ENCODE results near the gene GCGR. TPM values are rescaled to one million over a fixed set of nuclear protein-coding genes. Genes with fewer than 3 reads are reported as not detected.

Gene GCGR
- total RNA-seq, 1 donor from 2014 or later: not detected

GRCh38 chr17:81802048-81802758 is 1.7 kb upstream of the GCGR start:
- intact Hi-C loops (cut with DNase I): no loop called here

DNA sequence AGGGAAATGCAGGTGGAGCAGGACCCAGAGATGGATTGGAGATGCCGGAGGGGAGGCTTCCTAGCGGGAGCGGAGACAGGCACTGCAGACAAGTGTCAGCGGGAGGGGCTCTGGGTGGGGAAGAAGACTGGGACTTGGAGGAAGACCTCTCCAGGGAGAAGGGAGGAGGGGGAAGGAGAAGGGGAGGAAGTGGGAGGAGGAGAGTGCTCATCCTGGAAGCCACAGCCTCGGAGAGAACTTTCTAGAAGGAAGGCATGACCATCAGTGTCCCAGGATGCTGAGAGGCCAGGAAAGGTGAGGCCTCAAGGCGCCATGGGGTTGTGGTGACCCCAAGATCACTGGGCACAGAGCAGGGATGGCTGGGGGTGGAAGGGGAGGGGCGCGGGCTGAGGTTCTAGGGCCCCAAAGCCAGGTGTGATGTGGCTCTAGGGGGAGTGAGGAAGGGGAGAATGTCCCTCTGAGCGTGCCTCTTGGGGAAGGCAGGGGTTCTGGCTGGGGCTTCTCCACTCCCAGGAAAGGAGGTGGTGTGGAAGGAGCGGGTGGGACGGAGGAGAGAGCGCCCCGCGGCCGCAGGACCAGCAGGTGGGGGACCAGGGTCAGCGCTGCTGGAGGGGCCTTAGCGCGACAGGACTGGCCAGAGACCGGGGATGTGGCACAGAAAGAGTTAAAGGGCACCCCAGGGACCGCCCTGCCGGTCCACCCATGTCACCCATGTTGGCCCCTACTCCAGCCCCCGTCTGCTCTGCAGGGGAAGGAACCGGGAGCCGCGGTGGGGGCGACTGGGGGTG is 900 bp upstream of the GCGR start:
- peaks cover 20% of the 10 kb centered on the region for H3K27me3 ChIP-seq
- peaks cover 6% of the 10 kb centered on the region for H3K4me1 ChIP-seq
- H3K4me3 ChIP-seq: peak overlapping the region in 1 of 2 donors; percentile 8
- no peaks in the 10 kb centered on the region for H3K36me3 ChIP-seq
- TF ChIP-seq POLR2A (IDR thresholded peaks at IDR 0.05) (no peak), POLR2AphosphoS5 (IDR thresholded peaks at IDR 0.05; ENCODE audit: insufficient read depth in 1 of 2, low read depth in 1 of 2) (no peak), CTCF (IDR thresholded peaks at IDR 0.05) (no peak)
- no peak overlapping the region for H3K27ac ChIP-seq
- intact Hi-C loops (cut with DNase I): no loop called here
- no peaks in the 10 kb centered on the region for H3K9me3 ChIP-seq
- DNase-seq (ENCODE audit: extremely low spot score in 2 of 2): no peak

More at GRCh38 chr17:81802048-81802758, 1.7 kb upstream of the GCGR start:
- no peak overlapping the region for H3K27ac ChIP-seq
- TF ChIP-seq CTCF (IDR thresholded peaks at IDR 0.05) (no peak), POLR2AphosphoS5 (IDR thresholded peaks at IDR 0.05; ENCODE audit: insufficient read depth in 1 of 2, low read depth in 1 of 2) (no peak), POLR2A (IDR thresholded peaks at IDR 0.05) (no peak)
- no peaks in the 10 kb centered on the region for H3K9me3 ChIP-seq
- DNase-seq (ENCODE audit: extremely low spot score in 2 of 2): no peak
- H3K36me3 ChIP-seq: no peaks in the 10 kb centered on the region
- no peak overlapping the region for H3K4me3 ChIP-seq
- peaks cover 20% of the 10 kb centered on the region for H3K27me3 ChIP-seq
- H3K4me1 ChIP-seq: peaks cover 6% of the 10 kb centered on the region

DNA sequence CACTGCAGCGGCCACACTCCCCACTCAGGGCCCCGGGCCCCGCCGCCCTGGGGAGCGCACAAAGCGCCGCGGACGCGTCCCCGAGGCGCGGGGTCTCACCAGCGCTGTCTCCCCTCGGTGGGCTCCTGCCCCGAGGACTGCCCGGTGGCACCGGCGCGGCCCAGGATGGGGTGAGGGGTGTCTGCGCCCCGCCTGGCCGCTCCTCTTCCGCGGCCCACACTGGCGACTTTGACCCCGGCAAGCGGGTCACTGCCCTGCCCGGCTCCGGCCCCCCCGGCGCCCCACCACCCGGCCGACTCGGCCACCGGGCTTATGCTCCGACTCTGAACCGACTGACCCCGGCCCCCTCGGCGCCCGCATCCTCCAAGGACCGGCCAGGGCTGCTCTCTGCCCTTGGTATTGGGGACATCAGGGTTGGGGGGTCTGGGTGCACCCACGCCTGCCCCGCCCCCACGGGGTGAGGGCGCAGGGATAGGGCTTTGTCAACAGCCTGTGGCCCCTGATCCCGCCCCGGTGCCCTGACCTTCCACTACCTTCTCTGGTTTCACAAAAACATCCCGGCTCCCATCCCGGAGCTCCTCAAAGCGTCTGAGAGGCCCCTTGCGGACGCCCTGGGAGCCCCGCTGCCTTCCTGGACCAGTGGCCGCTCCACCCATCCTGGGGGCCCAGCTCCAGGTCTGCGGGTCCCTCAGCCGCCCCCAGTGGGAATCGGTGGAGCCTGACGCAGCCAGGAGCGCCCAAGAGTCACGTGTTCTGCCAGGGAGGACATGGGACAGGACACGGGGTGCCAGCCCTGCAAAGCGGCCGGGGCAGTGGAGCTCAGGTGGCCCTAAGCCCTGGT is 829 bp downstream of the GCGR start:
- TF ChIP-seq CTCF (IDR thresholded peaks at IDR 0.05) (no peak), POLR2A (IDR thresholded peaks at IDR 0.05) (no peak), POLR2AphosphoS5 (IDR thresholded peaks at IDR 0.05; ENCODE audit: insufficient read depth in 1 of 2, low read depth in 1 of 2) (no peak)
- H3K27me3 ChIP-seq: peaks cover 20% of the 10 kb centered on the region
- H3K4me3 ChIP-seq: peak overlapping the region; percentile 8 to 22

GRCh38 chr17:81805707-81806460 is 1.9 kb downstream of the GCGR start:
- H3K27me3 ChIP-seq: peaks cover 20% of the 10 kb centered on the region
- intact Hi-C loops (cut with DNase I): no loop called here
- H3K9me3 ChIP-seq: no peaks in the 10 kb centered on the region
- no peak for DNase-seq (ENCODE audit: extremely low spot score in 2 of 2)
- H3K4me3 ChIP-seq: no peak overlapping the region
- no peak for TF ChIP-seq POLR2AphosphoS5 (IDR thresholded peaks at IDR 0.05; ENCODE audit: insufficient read depth in 1 of 2, low read depth in 1 of 2)
- no peak for TF ChIP-seq POLR2A (IDR thresholded peaks at IDR 0.05)
- no peak for TF ChIP-seq CTCF (IDR thresholded peaks at IDR 0.05)
- no peak overlapping the region for H3K27ac ChIP-seq
- H3K36me3 ChIP-seq: no peaks in the 10 kb centered on the region
- H3K4me1 ChIP-seq: peaks cover 6% of the 10 kb centered on the region

More for the DNA sequence above, 829 bp downstream of the GCGR start:
- H3K36me3 ChIP-seq: no peaks in the 10 kb centered on the region
- intact Hi-C loops (cut with DNase I): no loop called here
- H3K4me1 ChIP-seq: peaks cover 6% of the 10 kb centered on the region
- DNase-seq (ENCODE audit: extremely low spot score in 2 of 2): no peak
- no peak overlapping the region for H3K27ac ChIP-seq
- H3K9me3 ChIP-seq: no peaks in the 10 kb centered on the region

Measured in vagina (tissue), 2 donors.